HG02623 (cell line): ENCODE measurements around the gene EXT2.

ENCODE experiments used
- ATAC-seq: cut with Tn5 transposase; IDR thresholded peaks from one replicate; pipeline ENCODE4 v1.9.1; 2021; ENCODE audit warnings: moderate library complexity; ENCODE audit not compliant: unreplicated experiment

The EXT2 gene

GRCh38 chr11:44198146-44198724, 102.8 kb downstream of the EXT2 start:
- ATAC-seq, result no peak

GRCh38 chr11:44199298-44199697, 103.8 kb downstream of the EXT2 start:
- no peak for ATAC-seq

GRCh38 chr11:44199816-44200215, 104.3 kb downstream of the EXT2 start:
- ATAC-seq, result no peak

GRCh38 chr11:44203270-44204043, 108.0 kb downstream of the EXT2 start:
- no peak for ATAC-seq

- no peak for ATAC-seq
These were observed 109.9 kb downstream of the EXT2 start for GRCh38 chr11:44205352-44205751.

- ATAC-seq, result no peak
These were observed 110.4 kb downstream of the EXT2 start for GRCh38 chr11:44205836-44206235.

GRCh38 chr11:44207292-44207691, 111.8 kb downstream of the EXT2 start:
- ATAC-seq, result no peak

GRCh38 chr11:44208976-44209603, 113.6 kb downstream of the EXT2 start:
- no peak for ATAC-seq

GRCh38 chr11:44212128-44212527, 116.7 kb downstream of the EXT2 start:
- ATAC-seq, result no peak

- no peak for ATAC-seq
These were observed 117.7 kb downstream of the EXT2 start for GRCh38 chr11:44213148-44213547.

- no peak for ATAC-seq
These were observed 122.0 kb downstream of the EXT2 start for GRCh38 chr11:44217432-44217831.

GRCh38 chr11:44219830-44220796, 124.6 kb downstream of the EXT2 start:
- no peak for ATAC-seq

- no peak for ATAC-seq
These were observed 126.0 kb downstream of the EXT2 start for GRCh38 chr11:44221456-44221855.

GRCh38 chr11:44221992-44222391, 126.5 kb downstream of the EXT2 start:
- ATAC-seq, result no peak

GRCh38 chr11:44223238-44223637, 127.8 kb downstream of the EXT2 start:
- no peak for ATAC-seq

- no peak for ATAC-seq
These were observed 129.5 kb downstream of the EXT2 start for GRCh38 chr11:44224867-44225501.

- ATAC-seq, result no peak
These were observed 131.0 kb downstream of the EXT2 start for GRCh38 chr11:44226490-44226889.

GRCh38 chr11:44226945-44227344, 131.5 kb downstream of the EXT2 start:
- ATAC-seq, result no peak

- no peak for ATAC-seq
These were observed 132.9 kb downstream of the EXT2 start for GRCh38 chr11:44228379-44228778.

GRCh38 chr11:44229098-44229497, 133.6 kb downstream of the EXT2 start:
- no peak for ATAC-seq

GRCh38 chr11:44229624-44230023, 134.1 kb downstream of the EXT2 start:
- ATAC-seq, result no peak
